Cardiac fibroblast (primary cell): Measurements from ENCODE around the gene LONRF3.

Experiments
- DNase-seq, 2 donors: peaks; one replicate each; pipeline versions ENCODE4 v3.0.0 to v3.0.0-alpha.2; 2010; ENCODE audit warnings: low read depth in 2 of 2
- H3K4me3 ChIP-seq, 2 donors: replicated peaks in 1 of 2; 1 replicate in 1 of 2; 2 replicates in 1 of 2; pipeline ENCODE4 v1.5.1; 2011; ENCODE audit warnings: low read depth in 2 of 2, low read length in 2 of 2, mild to moderate bottlenecking in 2 of 2, moderate library complexity in 1 of 2
- TF ChIP-seq, protein P1 (sequence below): IDR thresholded peaks from one replicate; pipeline ENCODE4 v1.5.1; 2011; ENCODE audit warnings: low read depth, mild to moderate bottlenecking, low read length, inconsistent platforms

The LONRF3 gene

DNA sequence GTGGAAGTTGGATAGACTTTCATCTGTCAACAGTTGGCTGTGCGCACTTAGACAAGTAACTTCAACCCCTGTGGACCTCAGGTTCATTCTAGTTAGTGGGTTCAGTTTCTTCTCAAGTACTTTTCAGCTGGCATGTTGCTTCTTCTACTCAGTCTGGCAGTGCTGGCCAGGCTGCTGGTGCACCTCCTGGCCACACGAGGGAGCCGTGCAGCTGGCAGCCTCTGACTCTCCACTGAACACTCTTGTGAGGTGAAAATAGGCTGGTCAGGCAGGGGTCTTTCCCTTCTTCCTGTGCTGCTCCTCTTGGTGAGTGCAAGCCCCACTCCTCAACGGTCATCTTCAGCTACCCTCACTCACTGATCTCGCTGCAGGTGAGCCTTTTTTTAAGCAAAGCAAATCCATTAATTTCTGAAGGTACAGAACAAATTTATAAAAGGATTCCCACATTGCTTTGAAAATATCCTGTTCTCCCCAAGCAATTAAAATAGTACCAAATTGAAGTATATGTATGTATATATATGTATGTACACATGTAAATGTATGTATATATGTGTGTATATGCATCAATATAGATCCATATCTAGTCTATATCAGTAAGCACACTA is 30.6 kb downstream of the LONRF3 start:
- peak; percentile 41 to 57 for DNase-seq
- H3K4me3 ChIP-seq, result no peak overlapping the region
- TF ChIP-seq, protein P1, sequence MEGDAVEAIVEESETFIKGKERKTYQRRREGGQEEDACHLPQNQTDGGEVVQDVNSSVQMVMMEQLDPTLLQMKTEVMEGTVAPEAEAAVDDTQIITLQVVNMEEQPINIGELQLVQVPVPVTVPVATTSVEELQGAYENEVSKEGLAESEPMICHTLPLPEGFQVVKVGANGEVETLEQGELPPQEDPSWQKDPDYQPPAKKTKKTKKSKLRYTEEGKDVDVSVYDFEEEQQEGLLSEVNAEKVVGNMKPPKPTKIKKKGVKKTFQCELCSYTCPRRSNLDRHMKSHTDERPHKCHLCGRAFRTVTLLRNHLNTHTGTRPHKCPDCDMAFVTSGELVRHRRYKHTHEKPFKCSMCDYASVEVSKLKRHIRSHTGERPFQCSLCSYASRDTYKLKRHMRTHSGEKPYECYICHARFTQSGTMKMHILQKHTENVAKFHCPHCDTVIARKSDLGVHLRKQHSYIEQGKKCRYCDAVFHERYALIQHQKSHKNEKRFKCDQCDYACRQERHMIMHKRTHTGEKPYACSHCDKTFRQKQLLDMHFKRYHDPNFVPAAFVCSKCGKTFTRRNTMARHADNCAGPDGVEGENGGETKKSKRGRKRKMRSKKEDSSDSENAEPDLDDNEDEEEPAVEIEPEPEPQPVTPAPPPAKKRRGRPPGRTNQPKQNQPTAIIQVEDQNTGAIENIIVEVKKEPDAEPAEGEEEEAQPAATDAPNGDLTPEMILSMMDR, result peak; percentile 89

- no peak overlapping the region for H3K4me3 ChIP-seq
- TF ChIP-seq, protein P1, result no peak
- DNase-seq, result no peak
Measured at GRCh38 chrX:119007189-119007770, 32.9 kb downstream of the LONRF3 start.

DNA sequence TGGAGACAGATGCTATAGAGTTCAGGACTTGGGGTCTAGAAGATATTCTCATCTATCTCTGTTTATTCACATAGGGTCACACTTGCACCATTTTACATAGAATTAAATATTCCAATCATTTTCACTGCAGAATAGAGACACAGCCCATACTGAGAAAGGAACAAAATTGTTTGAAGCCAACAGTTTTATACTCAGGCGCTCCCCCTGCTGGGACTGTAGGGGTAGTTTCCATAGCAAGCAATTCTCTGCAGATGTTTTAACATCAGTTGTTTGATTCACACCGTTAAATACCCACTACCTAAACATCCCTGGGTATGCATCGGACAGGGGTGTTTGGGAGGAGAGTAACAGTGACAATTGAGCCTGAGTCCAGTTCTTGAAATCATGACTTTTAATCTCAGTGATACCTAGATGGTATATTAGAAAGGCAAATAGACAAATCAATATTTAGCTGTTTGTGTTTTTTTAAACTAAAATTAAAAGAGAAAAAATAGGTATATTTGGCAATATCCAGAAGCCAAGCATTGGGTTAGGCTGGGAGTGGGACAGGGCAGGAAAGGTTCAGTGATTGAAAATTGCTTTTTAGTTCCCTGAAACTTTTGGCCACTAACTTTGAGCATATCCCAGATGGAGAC is 33.8 kb downstream of the LONRF3 start:
- TF ChIP-seq, protein P1, result peak; percentile 68
- H3K4me3 ChIP-seq, result no peak overlapping the region
- peak; percentile 44 to 45 for DNase-seq

GRCh38 chrX:119009071-119009470 is 34.7 kb downstream of the LONRF3 start:
- TF ChIP-seq, protein P1, result no peak
- DNase-seq, result no peak
- H3K4me3 ChIP-seq, result no peak overlapping the region

DNA sequence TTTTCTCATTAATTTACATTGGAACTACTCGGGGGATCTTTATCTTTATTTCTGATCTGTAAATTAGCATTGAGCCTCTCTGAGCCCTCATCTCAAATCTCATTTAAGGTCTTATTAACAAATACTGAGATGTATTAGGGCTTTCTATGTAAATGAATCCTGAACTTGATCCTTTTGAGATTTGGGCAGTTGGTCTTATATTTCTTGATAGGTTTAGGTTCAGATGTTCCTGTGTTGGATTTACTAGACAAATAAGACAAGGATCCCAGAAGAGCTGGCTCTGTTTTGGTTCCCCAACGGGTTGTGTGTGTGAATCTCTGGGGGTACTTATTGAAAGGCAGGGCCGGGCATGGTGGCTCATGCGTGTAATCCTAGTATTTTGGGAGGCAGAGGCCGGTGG is 36.1 kb downstream of the LONRF3 start:
- no peak overlapping the region for H3K4me3 ChIP-seq
- TF ChIP-seq, protein P1, result no peak
- DNase-seq, result no peak

DNA sequence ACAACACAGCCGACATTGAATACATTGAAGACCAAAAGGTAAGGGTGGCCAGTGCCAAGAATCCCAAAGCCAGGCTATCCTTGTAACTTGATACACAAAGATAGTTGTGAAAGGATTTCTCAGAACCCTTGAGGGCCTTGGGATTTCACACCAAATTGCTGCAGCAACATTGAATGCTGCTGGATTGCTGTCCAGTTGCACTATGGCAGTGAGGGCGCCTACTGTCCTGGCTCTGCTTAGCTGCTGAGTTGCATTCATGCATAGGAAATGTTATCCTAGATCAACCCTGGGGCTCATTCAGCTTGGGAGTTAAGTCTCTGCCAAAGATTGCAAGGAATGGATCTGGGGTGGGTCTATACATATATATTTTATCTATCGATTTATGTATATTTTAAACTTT is 38.7 kb downstream of the LONRF3 start:
- TF ChIP-seq, protein P1, result no peak
- no peak overlapping the region for H3K4me3 ChIP-seq
- no peak for DNase-seq
